K562 (cell line): ENCODE measurements around the gene ZNF800. TPM values are rescaled to one million over a fixed set of nuclear protein-coding genes. Genes with fewer than 3 reads are reported as not detected.

Source experiments
- ATAC-seq: fragments of 200-7000 bp; cut with Tn5 transposase; 3 replicates; pipeline ENCODE4 v1.9.1; 2020; ENCODE audit warnings: moderate library complexity
- BruUV-seq: library from RNA; stranded (reverse); fragments of 400-500 nt; replicated peaks from 2 replicates; lab custom pipeline; 2021; lab: Mats Ljungman, UMichigan
- CTCF ChIA-PET: fragments of 300-600 bp; formaldehyde crosslinking; extraction: SDS; loops from one replicate; lab custom pipeline; 2021; ENCODE audit warnings: low intra/inter-chr PET ratio; lab: Yijun Ruan, JAX
- POLR2A ChIA-PET: fragments of 300-600, 350-650 bp; sonication (Branson Sonifier 250); formaldehyde crosslinking; extraction: SDS; loops from one replicate; lab custom pipeline; 2021; ENCODE audit warnings: antibody characterized with exemption, inconsistent platforms; lab: Yijun Ruan, JAX
- DNase-seq, 4 experiments: peaks; one replicate each; pipeline versions ENCODE4 v3.0.0 to v3.0.0-alpha.2; 2011 to 2018; ENCODE audit warnings: low spot score in 3 of 4, mixed read lengths in 3 of 4; ENCODE audit errors: extremely low read depth in 1 of 4
- FAIRE-seq: peaks from 2 replicates; lab custom pipeline; 2011; peaks lifted over from hg19 to GRCh38; lab: Jason Lieb, UNC
- H2AFZ ChIP-seq: 2 replicates; pipeline ENCODE4 v1.6.0; 2011; ENCODE audit warnings: low read depth, low read length, control low read depth, inconsistent platforms
- H3K27ac ChIP-seq: fragments of 200-600 bp; 3 replicates; pipeline ENCODE4 v1.8.0; 2011; ENCODE audit warnings: low read depth, mild to moderate bottlenecking, control low read depth, inconsistent platforms, low read length, moderate library complexity, mixed read lengths; ENCODE audit errors: extremely low read depth
- H3K27me3 ChIP-seq, 2 experiments: fragments of 300-600 bp in 1 of 2; 2 replicates in 1 of 2; 3 replicates in 1 of 2; pipeline versions ENCODE4 v1.6.0 to v1.8.0; 2011; ENCODE audit warnings: inconsistent platforms in 2 of 2, low read length in 2 of 2, mild to moderate bottlenecking in 1 of 2, mixed read lengths in 1 of 2, moderate library complexity in 1 of 2; ENCODE audit not compliant: control insufficient read depth in 2 of 2, insufficient read depth in 2 of 2
- H3K36me3 ChIP-seq: fragments of 300-600 bp; 3 replicates; pipeline ENCODE4 v1.8.0; 2011; ENCODE audit warnings: mild to moderate bottlenecking, low read length, inconsistent platforms; ENCODE audit not compliant: control insufficient read depth, insufficient read depth
- H3K4me1 ChIP-seq, 2 experiments: fragments of 200-600 bp in 1 of 2; replicated peaks in 1 of 2; 2 replicates in 1 of 2; 3 replicates in 1 of 2; pipeline versions ENCODE4 v1.5.1 to v1.8.0; 2011; ENCODE audit warnings: inconsistent platforms in 2 of 2, low read length in 2 of 2, mild to moderate bottlenecking in 1 of 2, mixed read lengths in 1 of 2, moderate library complexity in 1 of 2; ENCODE audit not compliant: control insufficient read depth in 2 of 2, insufficient read depth in 2 of 2
- H3K4me2 ChIP-seq: 2 replicates; pipeline ENCODE4 v1.6.1; 2011; ENCODE audit warnings: low read length, control low read depth, inconsistent platforms, mixed read lengths; ENCODE audit not compliant: insufficient read depth
- H3K4me3 ChIP-seq: fragments of 200-600 bp; sonication (generic), shearing (Covaris generic); 2 replicates; pipeline ENCODE4 v1.5.1; 2016; ENCODE audit warnings: control low read depth, inconsistent platforms
- H3K79me2 ChIP-seq: fragments of 200-600 bp; 3 replicates; pipeline ENCODE4 v1.8.0; 2011; ENCODE audit warnings: low read length, inconsistent platforms; ENCODE audit not compliant: control insufficient read depth, insufficient read depth
- H3K9ac ChIP-seq, 2 experiments: 2 replicates each; pipeline versions ENCODE4 v1.6.0 to v1.6.1; 2011; ENCODE audit warnings: low read depth in 2 of 2, low read length in 2 of 2, control low read depth in 1 of 2, inconsistent platforms in 1 of 2, mild to moderate bottlenecking in 1 of 2, mixed read lengths in 1 of 2; ENCODE audit not compliant: insufficient read depth in 1 of 2
- H3K9me1 ChIP-seq: one replicate; pipeline ENCODE4 v1.6.0; 2011; ENCODE audit warnings: inconsistent platforms, mild to moderate bottlenecking, low read length, moderate library complexity; ENCODE audit not compliant: control insufficient read depth, insufficient read depth
- H3K9me3 ChIP-seq: replicated peaks from 2 replicates; pipeline ENCODE4 v1.5.1; 2011; ENCODE audit warnings: low read depth, low read length, inconsistent platforms; ENCODE audit not compliant: control insufficient read depth, insufficient read depth
- H4K20me1 ChIP-seq: replicated peaks from 2 replicates; pipeline ENCODE4 v1.6.1; 2011; ENCODE audit warnings: low read length, inconsistent platforms, mixed read lengths; ENCODE audit not compliant: control insufficient read depth, insufficient read depth
- FOXP4 ChIP-seq: sonication (generic); formaldehyde crosslinking; IDR thresholded peaks from 2 replicates; pipeline ENCODE4 v1.8.0; 2022; ENCODE audit warnings: mild to moderate bottlenecking, missing genetic modification reagents, borderline replicate concordance
- HNRNPL ChIP-seq: fragments of 200-400 bp; formaldehyde crosslinking; IDR thresholded peaks from 2 replicates; pipeline ENCODE4 v1.6.1; 2017; ENCODE audit warnings: low read depth, mild to moderate bottlenecking, low read length
- HOXB6 ChIP-seq: fragments of 250-450 bp; sonication (Bioruptor Pico); IDR thresholded peaks from 2 replicates; pipeline ENCODE4 v1.5.1; 2022; ENCODE audit warnings: mild to moderate bottlenecking, borderline replicate concordance
- ZNF133 ChIP-seq: fragments of 250-450 bp; sonication (Bioruptor Pico); IDR thresholded peaks from 2 replicates; pipeline ENCODE4 v1.4.0; 2020; ENCODE audit warnings: mild to moderate bottlenecking
- ZNF408 ChIP-seq: fragments of 250-450 bp; sonication (Bioruptor Pico); IDR thresholded peaks from 2 replicates; pipeline ENCODE4 v1.4.0; 2020; ENCODE audit warnings: low read depth, mild to moderate bottlenecking, moderate library complexity
- WGBS: fragments of 100-300 bp; shearing (Covaris generic); methylation state at CpG from one replicate; pipeline ENCODE4 v1.1.6; 2016; ENCODE audit warnings: low coverage, mixed read lengths; ENCODE audit not compliant: insufficient coverage; ENCODE audit errors: missing lambda C conversion rate; 5-methylcytosine and 5-hydroxymethylcytosine counted together
- in situ Hi-C: fragments of 300-500 bp; cut with MboI; formaldehyde crosslinking; loops from 4 replicates; pipeline ENCODE4 v1.15.0; 2018; ENCODE audit warnings: inconsistent platforms, mixed read lengths
- intact Hi-C: fragments of 100-400 bp; cut with micrococcal nuclease; formaldehyde crosslinking; loops from 2 replicates; pipeline ENCODE4 v1.14.2; 2022
- polyA plus RNA-seq, 8 experiments: library from polyadenylated mRNA; depleted of rRNA in 4 of 8; stranded (reverse) in 5 of 8; unstranded in 3 of 8; fragments of >200 nt; fragmentation: Nextera tagmentation in 2 of 8; fragmentation: Illumina TruSeq in 1 of 8; extraction: Ambion mirVana in 2 of 8; extraction: Trizol in 1 of 8; gene quantifications; 2 replicates each; pipeline versions ENCODE4 v1.2.1 to v1.2.3, GENCODE V29; 2011 to 2014; ENCODE audit warnings: inconsistent platforms in 1 of 8, missing spikeins in 1 of 8
- total RNA-seq, 7 experiments: library from RNA; depleted of rRNA in 6 of 7; stranded (reverse); fragments of >200 nt in 6 of 7; fragmentation: Illumina TruSeq in 2 of 7; extraction: Trizol in 2 of 7; gene quantifications; 2 replicates each; pipeline versions ENCODE4 v1.2.1 to v1.2.3, GENCODE V29; 2011 to 2021; ENCODE audit warnings: low replicate concordance in 1 of 7
- TF ChIP-seq, protein P1 (sequence below): fragments of 450-650 bp; IDR thresholded peaks from 2 replicates; pipeline ENCODE4 v1.6.1; 2017; ENCODE audit warnings: mild to moderate bottlenecking, moderate library complexity
- TF ChIP-seq, protein P2 (sequence below): sonication (generic); formaldehyde crosslinking; IDR thresholded peaks from 2 replicates; pipeline ENCODE4 v1.8.1; 2023; ENCODE audit warnings: mild to moderate bottlenecking, missing genetic modification reagents

ZNF800 gene
- total and polyA plus RNA-seq, 9 of the 15 experiments (the other 6 are each of a cell fraction or from before 2014, with no cell fraction given), result 7.5 to 58.3 (median 33.4) TPM

DNA sequence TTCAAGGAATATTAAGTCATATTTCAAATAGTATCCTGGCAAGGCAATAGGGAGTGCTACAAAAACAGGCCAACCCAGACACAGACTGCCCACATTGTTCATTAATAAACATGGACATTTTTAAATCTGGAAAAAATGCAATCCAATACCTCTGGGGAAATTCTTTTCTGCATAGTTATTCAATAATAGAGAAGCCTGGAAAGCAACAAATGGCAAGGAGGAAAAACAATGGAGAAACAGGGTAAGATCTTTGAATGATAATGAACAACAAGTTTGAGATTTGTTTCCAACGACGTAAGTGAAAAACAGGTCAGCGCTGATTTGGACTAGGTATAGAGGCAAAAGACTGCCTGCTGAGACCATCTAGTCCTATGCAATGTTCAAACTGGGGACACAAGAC lies 44.7 kb upstream of the ZNF800 start:
- intact Hi-C loops (no loop called here), in situ Hi-C loops (no loop called here)
- Histone ChIP-seq H3K36me3 (no peaks in the 10 kb centered on the region), H3K9ac (no peak overlapping the region), H2AFZ (no peak overlapping the region), H3K79me2 (no peaks in the 10 kb centered on the region), H3K27ac (no peak overlapping the region), H3K4me2 (no peak overlapping the region), H3K9me3 (no peaks in the 10 kb centered on the region), H4K20me1 (no peaks in the 10 kb centered on the region), H3K27me3 (no peaks in the 10 kb centered on the region), H3K4me1 (no peaks in the 10 kb centered on the region), H3K4me3 (no peak overlapping the region), H3K9me1 (no peaks in the 10 kb centered on the region)
- WGBS, result 5% methylated on average over 3 of the region's 3 CpGs
- no peak for DNase-seq
- POLR2A ChIA-PET, result interaction anchor here (1.4 to 1.5 kb wide), 2 partner anchors 11 to 44 kb away, joined by 3 to 4 read pairs; partner anchors contain the start of gene ZNF800
- ATAC-seq, result no peak
- BruUV-seq, result no TSS peak
- no peak for FAIRE-seq
- CTCF ChIA-PET, result no interaction called here
- TF ChIP-seq FOXP4 (CRISPR knock-in tag) (no peak), ZNF408 (CRISPR knock-in tag) (no peak), HNRNPL (no peak), ZNF133 (CRISPR knock-in tag) (no peak), HOXB6 (CRISPR knock-in tag) (no peak)
- TF ChIP-seq, protein P1, sequence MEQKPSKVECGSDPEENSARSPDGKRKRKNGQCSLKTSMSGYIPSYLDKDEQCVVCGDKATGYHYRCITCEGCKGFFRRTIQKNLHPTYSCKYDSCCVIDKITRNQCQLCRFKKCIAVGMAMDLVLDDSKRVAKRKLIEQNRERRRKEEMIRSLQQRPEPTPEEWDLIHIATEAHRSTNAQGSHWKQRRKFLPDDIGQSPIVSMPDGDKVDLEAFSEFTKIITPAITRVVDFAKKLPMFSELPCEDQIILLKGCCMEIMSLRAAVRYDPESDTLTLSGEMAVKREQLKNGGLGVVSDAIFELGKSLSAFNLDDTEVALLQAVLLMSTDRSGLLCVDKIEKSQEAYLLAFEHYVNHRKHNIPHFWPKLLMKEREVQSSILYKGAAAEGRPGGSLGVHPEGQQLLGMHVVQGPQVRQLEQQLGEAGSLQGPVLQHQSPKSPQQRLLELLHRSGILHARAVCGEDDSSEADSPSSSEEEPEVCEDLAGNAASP, result no peak
- TF ChIP-seq, protein P2, sequence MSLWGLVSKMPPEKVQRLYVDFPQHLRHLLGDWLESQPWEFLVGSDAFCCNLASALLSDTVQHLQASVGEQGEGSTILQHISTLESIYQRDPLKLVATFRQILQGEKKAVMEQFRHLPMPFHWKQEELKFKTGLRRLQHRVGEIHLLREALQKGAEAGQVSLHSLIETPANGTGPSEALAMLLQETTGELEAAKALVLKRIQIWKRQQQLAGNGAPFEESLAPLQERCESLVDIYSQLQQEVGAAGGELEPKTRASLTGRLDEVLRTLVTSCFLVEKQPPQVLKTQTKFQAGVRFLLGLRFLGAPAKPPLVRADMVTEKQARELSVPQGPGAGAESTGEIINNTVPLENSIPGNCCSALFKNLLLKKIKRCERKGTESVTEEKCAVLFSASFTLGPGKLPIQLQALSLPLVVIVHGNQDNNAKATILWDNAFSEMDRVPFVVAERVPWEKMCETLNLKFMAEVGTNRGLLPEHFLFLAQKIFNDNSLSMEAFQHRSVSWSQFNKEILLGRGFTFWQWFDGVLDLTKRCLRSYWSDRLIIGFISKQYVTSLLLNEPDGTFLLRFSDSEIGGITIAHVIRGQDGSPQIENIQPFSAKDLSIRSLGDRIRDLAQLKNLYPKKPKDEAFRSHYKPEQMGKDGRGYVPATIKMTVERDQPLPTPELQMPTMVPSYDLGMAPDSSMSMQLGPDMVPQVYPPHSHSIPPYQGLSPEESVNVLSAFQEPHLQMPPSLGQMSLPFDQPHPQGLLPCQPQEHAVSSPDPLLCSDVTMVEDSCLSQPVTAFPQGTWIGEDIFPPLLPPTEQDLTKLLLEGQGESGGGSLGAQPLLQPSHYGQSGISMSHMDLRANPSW (CRISPR knock-in tag), result no peak
